ENCODE measurements around the gene MICAL2. TPM values are rescaled to one million over a fixed set of nuclear protein-coding genes. Genes with fewer than 3 reads are reported as not detected.

The MICAL2 gene
- total RNA-seq, 2 donors from 2014 or later, result 1.5 to 1.9 TPM

- no peaks in the 10 kb centered on the region for H3K36me3 ChIP-seq (ENCODE audit: control insufficient read depth, insufficient read depth, low read length)
- no peak overlapping the region for H3K4me3 ChIP-seq (ENCODE audit: low read length)
- Mint-ChIP-seq H3K27ac (no peak overlapping the region), H3K36me3 (ENCODE audit: low read depth) (no peaks in the 10 kb centered on the region), H3K27me3 (ENCODE audit: insufficient read depth) (peaks cover 7% of the 10 kb centered on the region), H3K9me3 (no peaks in the 10 kb centered on the region), H3K4me3 (no peak overlapping the region), H3K4me1 (no peaks in the 10 kb centered on the region)
- no peaks in the 10 kb centered on the region for H3K4me1 ChIP-seq (ENCODE audit: control insufficient read depth, insufficient read depth, low read length)
- no peak for DNase-seq
- H3K27ac ChIP-seq (ENCODE audit: low read depth, low read length), result no peak overlapping the region
- WGBS, 2 experiments (ENCODE audit: insufficient coverage in 1 of 2, insufficient read length in 1 of 2), result 66% methylated on average over 4 to 12 of the region's 13 CpGs
- no peaks in the 10 kb centered on the region for H3K9me3 ChIP-seq (ENCODE audit: control insufficient read depth, low read length)
- H3K9ac ChIP-seq (ENCODE audit: extremely low read depth, low read length, poor library complexity, severe bottlenecking), result no peak overlapping the region
- no peak for TF ChIP-seq CTCF (conservative IDR thresholded peaks at IDR 0.05)
- no peaks in the 10 kb centered on the region for H3K27me3 ChIP-seq (ENCODE audit: control insufficient read depth, insufficient read depth, low read length, poor library complexity, severe bottlenecking)
These were observed 30.4 kb upstream of the MICAL2 start for GRCh38 chr11:12079726-12080556.

- Histone ChIP-seq H3K9me3 (ENCODE audit: control insufficient read depth, low read length) (no peaks in the 10 kb centered on the region), H3K36me3 (ENCODE audit: control insufficient read depth, insufficient read depth, low read length) (no peaks in the 10 kb centered on the region), H3K9ac (ENCODE audit: extremely low read depth, low read length, poor library complexity, severe bottlenecking) (no peak overlapping the region), H3K4me1 (ENCODE audit: control insufficient read depth, insufficient read depth, low read length) (peaks cover 7% of the 10 kb centered on the region), H3K27ac (ENCODE audit: low read depth, low read length) (no peak overlapping the region), H3K27me3 (ENCODE audit: control insufficient read depth, insufficient read depth, low read length, poor library complexity, severe bottlenecking) (no peaks in the 10 kb centered on the region), H3K4me3 (ENCODE audit: low read length) (no peak overlapping the region)
- H3K9me3 Mint-ChIP-seq, result no peaks in the 10 kb centered on the region
- peaks cover 8% of the 10 kb centered on the region for H3K4me1 Mint-ChIP-seq
- TF ChIP-seq CTCF (conservative IDR thresholded peaks at IDR 0.05), result peak; percentile 72
- H3K27me3 Mint-ChIP-seq (ENCODE audit: insufficient read depth), result peaks cover 8% of the 10 kb centered on the region
- H3K27ac Mint-ChIP-seq, result no peak overlapping the region
- H3K36me3 Mint-ChIP-seq (ENCODE audit: low read depth), result no peaks in the 10 kb centered on the region
- H3K4me3 Mint-ChIP-seq, result no peak overlapping the region
- peak; percentile 70 for DNase-seq
- 82 to 89% methylated on average over 1 of the region's 1 CpG for whole genome bisulfite sequencing, 2 experiments (ENCODE audit: insufficient coverage in 1 of 2, insufficient read length in 1 of 2)
These were observed 27.0 kb upstream of the MICAL2 start for GRCh38 chr11:12083380-12083779.

- TF ChIP-seq CTCF (conservative IDR thresholded peaks at IDR 0.05), result no peak
- Histone ChIP-seq H3K4me1 (ENCODE audit: control insufficient read depth, insufficient read depth, low read length) (peaks cover 7% of the 10 kb centered on the region), H3K9me3 (ENCODE audit: control insufficient read depth, low read length) (no peaks in the 10 kb centered on the region), H3K4me3 (ENCODE audit: low read length) (no peak overlapping the region), H3K27ac (ENCODE audit: low read depth, low read length) (no peak overlapping the region), H3K27me3 (ENCODE audit: control insufficient read depth, insufficient read depth, low read length, poor library complexity, severe bottlenecking) (no peaks in the 10 kb centered on the region), H3K9ac (ENCODE audit: extremely low read depth, low read length, poor library complexity, severe bottlenecking) (no peak overlapping the region), H3K36me3 (ENCODE audit: control insufficient read depth, insufficient read depth, low read length) (no peaks in the 10 kb centered on the region)
- no peaks in the 10 kb centered on the region for H3K9me3 Mint-ChIP-seq
- H3K36me3 Mint-ChIP-seq (ENCODE audit: low read depth), result no peaks in the 10 kb centered on the region
- H3K27ac Mint-ChIP-seq, result no peak overlapping the region
- H3K4me3 Mint-ChIP-seq, result no peak overlapping the region
- peaks cover 8% of the 10 kb centered on the region for H3K4me1 Mint-ChIP-seq
- no peak for DNase-seq
- H3K27me3 Mint-ChIP-seq (ENCODE audit: insufficient read depth), result peaks cover 8% of the 10 kb centered on the region
These were observed 26.1 kb upstream of the MICAL2 start for GRCh38 chr11:12084256-12084655.
